IPS DF 6.9 (cell line): ENCODE results near the gene ATP1A3.
"Not testable (repeated sequence)": the region's sequence is repeated elsewhere in the genome, so short reads cannot be mapped to it uniquely, and the experiment has no call there.

Experiments
- DNase-seq: peaks from one replicate; pipeline ENCODE4 v3.0.0-alpha.2; 2013; ENCODE audit warnings: low read depth, low spot score
- H3K27ac ChIP-seq: one replicate; pipeline ENCODE4 v1.5.1; 2013; ENCODE audit warnings: low read length, control low read depth
- H3K27me3 ChIP-seq: 2 replicates; pipeline ENCODE4 v1.6.1; 2013; ENCODE audit warnings: mild to moderate bottlenecking, low read length; ENCODE audit not compliant: control insufficient read depth, insufficient read depth
- H3K36me3 ChIP-seq: 2 replicates; pipeline ENCODE4 v1.6.1; 2013; ENCODE audit warnings: low read length; ENCODE audit not compliant: control insufficient read depth, insufficient read depth
- H3K4me1 ChIP-seq: 2 replicates; pipeline ENCODE4 v1.6.1; 2013; ENCODE audit warnings: low read length; ENCODE audit not compliant: control insufficient read depth, insufficient read depth
- H3K4me3 ChIP-seq: 2 replicates; pipeline ENCODE4 v1.5.1; 2013; ENCODE audit warnings: mild to moderate bottlenecking, low read length
- H3K9me3 ChIP-seq: 2 replicates; pipeline ENCODE4 v1.6.1; 2013; ENCODE audit warnings: low read length, inconsistent platforms; ENCODE audit not compliant: control insufficient read depth, insufficient read depth
- WGBS: extraction: QIAGEN DNeasy Blood & Tissue Kit; methylation state at CpG from one replicate; pipeline ENCODE4 v1.1.7; 2013; ENCODE audit warnings: mixed read lengths, missing lambda C conversion rate; ENCODE audit not compliant: insufficient read length, insufficient coverage; 5-methylcytosine and 5-hydroxymethylcytosine counted together

ATP1A3 gene

GRCh38 chr19:42012747-42013146, 18.7 kb upstream of the ATP1A3 start:
- not testable (repeated sequence) for H3K27ac ChIP-seq, H3K4me3 ChIP-seq, DNase-seq, H3K36me3 ChIP-seq, H3K4me1 ChIP-seq, H3K9me3 ChIP-seq, H3K27me3 ChIP-seq
- WGBS = no CpG with 5 or more reads among the region's 3 CpGs

GRCh38 chr19:42010245-42011126, 16.5 kb upstream of the ATP1A3 start:
- no peaks in the 10 kb centered on the region for H3K4me1 ChIP-seq
- H3K4me3 ChIP-seq = no peak overlapping the region
- H3K27me3 ChIP-seq = no peaks in the 10 kb centered on the region
- WGBS = no CpG with 5 or more reads among the region's 11 CpGs
- H3K9me3 ChIP-seq = no peaks in the 10 kb centered on the region
- H3K36me3 ChIP-seq = 0 out of 2 replicates have a peak, but pooled peaks cover 3% of the 10 kb centered on the region
- no peak for DNase-seq
- no peak overlapping the region for H3K27ac ChIP-seq

GRCh38 chr19:42006569-42006968, 12.5 kb upstream of the ATP1A3 start:
- H3K27me3 ChIP-seq = no peaks in the 10 kb centered on the region
- no peaks in the 10 kb centered on the region; the same call in 1 of the 2 replicates for H3K4me1 ChIP-seq
- H3K27ac ChIP-seq = no peak overlapping the region
- DNase-seq = no peak
- H3K36me3 ChIP-seq = 0 out of 2 replicates have a peak, but pooled peaks cover 4% of the 10 kb centered on the region
- H3K4me3 ChIP-seq = no peak overlapping the region
- no CpG with 5 or more reads among the region's 13 CpGs for WGBS
- no peaks in the 10 kb centered on the region for H3K9me3 ChIP-seq

- no peaks in the 10 kb centered on the region for H3K9me3 ChIP-seq
- H3K4me3 ChIP-seq = no peak overlapping the region
- H3K27me3 ChIP-seq = no peaks in the 10 kb centered on the region
- WGBS = no CpG with 5 or more reads among the region's 22 CpGs
- H3K36me3 ChIP-seq = 0 out of 2 replicates have a peak, but pooled peaks cover 4% of the 10 kb centered on the region
- no peak overlapping the region for H3K27ac ChIP-seq
- no peak for DNase-seq
- H3K4me1 ChIP-seq = no peaks in the 10 kb centered on the region; the same call in 1 of the 2 replicates
Observed at GRCh38 chr19:42005504-42005903, 11.5 kb upstream of the ATP1A3 start.

GRCh38 chr19:42003506-42004294, 9.7 kb upstream of the ATP1A3 start:
- H3K36me3 ChIP-seq = 0 out of 2 replicates have a peak, but pooled peaks cover 4% of the 10 kb centered on the region
- H3K27ac ChIP-seq = no peak overlapping the region
- H3K9me3 ChIP-seq = no peaks in the 10 kb centered on the region
- peaks cover 8% of the 10 kb centered on the region; the same call in 1 of the 2 replicates for H3K27me3 ChIP-seq
- H3K4me3 ChIP-seq = no peak overlapping the region
- WGBS = no CpG with 5 or more reads among the region's 21 CpGs
- no peaks in the 10 kb centered on the region; the same call in 1 of the 2 replicates for H3K4me1 ChIP-seq
- no peak for DNase-seq

GRCh38 chr19:41999878-42000208, 5.8 kb upstream of the ATP1A3 start:
- peaks cover 2% of the 10 kb centered on the region for H3K4me1 ChIP-seq
- no peak overlapping the region for H3K4me3 ChIP-seq
- H3K9me3 ChIP-seq = no peaks in the 10 kb centered on the region
- H3K27ac ChIP-seq = no peak overlapping the region
- H3K36me3 ChIP-seq = no peaks in the 10 kb centered on the region
- peaks cover 16% of the 10 kb centered on the region; the same call in 1 of the 2 replicates for H3K27me3 ChIP-seq
- no peak for DNase-seq
- no CpG with 5 or more reads among the region's 7 CpGs for WGBS

GRCh38 chr19:41999071-41999877, 5.2 kb upstream of the ATP1A3 start:
- H3K4me3 ChIP-seq = no peak overlapping the region; the same call in 1 of the 2 replicates
- WGBS = 100% methylated on average over 2 of the region's 55 CpGs

GRCh38 chr19:41998246-41999020, 4.4 kb upstream of the ATP1A3 start:
- DNase-seq = no peak
- Histone ChIP-seq H3K4me3 (no peak overlapping the region; the same call in 1 of the 2 replicates), H3K36me3 (no peaks in the 10 kb centered on the region), H3K4me1 (peaks cover 2% of the 10 kb centered on the region; the same call in 1 of the 2 replicates), H3K27ac (no peak overlapping the region), H3K27me3 (peaks cover 19% of the 10 kb centered on the region; the same call in 1 of the 2 replicates), H3K9me3 (no peaks in the 10 kb centered on the region)
- no CpG with 5 or more reads among the region's 64 CpGs for WGBS

More at GRCh38 chr19:41999071-41999877, 5.2 kb upstream of the ATP1A3 start:
- Histone ChIP-seq H3K36me3 (no peaks in the 10 kb centered on the region), H3K27me3 (peaks cover 19% of the 10 kb centered on the region; the same call in 1 of the 2 replicates), H3K4me1 (peaks cover 2% of the 10 kb centered on the region), H3K9me3 (no peaks in the 10 kb centered on the region), H3K27ac (no peak overlapping the region)
- no peak for DNase-seq

GRCh38 chr19:41997851-41998229, 3.8 kb upstream of the ATP1A3 start:
- Histone ChIP-seq H3K27ac (no peak overlapping the region), H3K4me1 (peaks cover 6% of the 10 kb centered on the region; the same call in 1 of the 2 replicates), H3K27me3 (peaks cover 19% of the 10 kb centered on the region; the same call in 1 of the 2 replicates), H3K4me3 (no peak overlapping the region; the same call in 1 of the 2 replicates), H3K9me3 (no peaks in the 10 kb centered on the region), H3K36me3 (no peaks in the 10 kb centered on the region)
- WGBS = no CpG with 5 or more reads among the region's 14 CpGs
- no peak for DNase-seq
